ENCODE measurements around the gene TMEM150C. TPM values are rescaled to one million over a fixed set of nuclear protein-coding genes. Genes with fewer than 3 reads are reported as not detected.

Gene TMEM150C
- total RNA-seq, 1 donor from 2014 or later, result 8.5 TPM

GRCh38 chr4:82591592-82591991 is 29.8 kb upstream of the TMEM150C start:
- H3K4me1 Mint-ChIP-seq, result peaks cover 20% of the 10 kb centered on the region
- no peaks in the 10 kb centered on the region for H3K36me3 Mint-ChIP-seq (ENCODE audit: low read depth)
- no peaks in the 10 kb centered on the region for H3K27me3 Mint-ChIP-seq (ENCODE audit: low read depth)
- TF ChIP-seq, protein P1, sequence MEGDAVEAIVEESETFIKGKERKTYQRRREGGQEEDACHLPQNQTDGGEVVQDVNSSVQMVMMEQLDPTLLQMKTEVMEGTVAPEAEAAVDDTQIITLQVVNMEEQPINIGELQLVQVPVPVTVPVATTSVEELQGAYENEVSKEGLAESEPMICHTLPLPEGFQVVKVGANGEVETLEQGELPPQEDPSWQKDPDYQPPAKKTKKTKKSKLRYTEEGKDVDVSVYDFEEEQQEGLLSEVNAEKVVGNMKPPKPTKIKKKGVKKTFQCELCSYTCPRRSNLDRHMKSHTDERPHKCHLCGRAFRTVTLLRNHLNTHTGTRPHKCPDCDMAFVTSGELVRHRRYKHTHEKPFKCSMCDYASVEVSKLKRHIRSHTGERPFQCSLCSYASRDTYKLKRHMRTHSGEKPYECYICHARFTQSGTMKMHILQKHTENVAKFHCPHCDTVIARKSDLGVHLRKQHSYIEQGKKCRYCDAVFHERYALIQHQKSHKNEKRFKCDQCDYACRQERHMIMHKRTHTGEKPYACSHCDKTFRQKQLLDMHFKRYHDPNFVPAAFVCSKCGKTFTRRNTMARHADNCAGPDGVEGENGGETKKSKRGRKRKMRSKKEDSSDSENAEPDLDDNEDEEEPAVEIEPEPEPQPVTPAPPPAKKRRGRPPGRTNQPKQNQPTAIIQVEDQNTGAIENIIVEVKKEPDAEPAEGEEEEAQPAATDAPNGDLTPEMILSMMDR (conservative IDR thresholded peaks at IDR 0.05), result no peak
- H3K9me3 Mint-ChIP-seq, result no peaks in the 10 kb centered on the region
- H3K4me3 Mint-ChIP-seq, result no peak overlapping the region
- no peak overlapping the region for H3K27ac Mint-ChIP-seq (ENCODE audit: unreplicated experiment)
- no peak for DNase-seq (ENCODE audit: low read depth, low spot score)

- no peak for DNase-seq (ENCODE audit: low read depth, low spot score)
These were observed 28.0 kb upstream of the TMEM150C start for GRCh38 chr4:82589756-82590155.

GRCh38 chr4:82588771-82589270 is 27.0 kb upstream of the TMEM150C start:
- H3K4me3 Mint-ChIP-seq, result no peak overlapping the region
- H3K9me3 Mint-ChIP-seq, result no peaks in the 10 kb centered on the region
- TF ChIP-seq, protein P1 (conservative IDR thresholded peaks at IDR 0.05), result no peak
- H3K4me1 Mint-ChIP-seq, result peaks cover 25% of the 10 kb centered on the region
- no peaks in the 10 kb centered on the region for H3K36me3 Mint-ChIP-seq (ENCODE audit: low read depth)
- H3K27ac Mint-ChIP-seq (ENCODE audit: unreplicated experiment), result no peak overlapping the region
- no peaks in the 10 kb centered on the region for H3K27me3 Mint-ChIP-seq (ENCODE audit: low read depth)
- DNase-seq (ENCODE audit: low read depth, low spot score), result no peak

More at GRCh38 chr4:82589756-82590155, 28.0 kb upstream of the TMEM150C start:
- H3K36me3 Mint-ChIP-seq (ENCODE audit: low read depth), result no peaks in the 10 kb centered on the region
- no peak overlapping the region for H3K27ac Mint-ChIP-seq (ENCODE audit: unreplicated experiment)
- H3K27me3 Mint-ChIP-seq (ENCODE audit: low read depth), result no peaks in the 10 kb centered on the region
- H3K9me3 Mint-ChIP-seq, result no peaks in the 10 kb centered on the region
- TF ChIP-seq, protein P1 (conservative IDR thresholded peaks at IDR 0.05), result no peak
- H3K4me3 Mint-ChIP-seq, result no peak overlapping the region
- peaks cover 29% of the 10 kb centered on the region for H3K4me1 Mint-ChIP-seq

GRCh38 chr4:82587826-82588540 is 26.2 kb upstream of the TMEM150C start:
- Mint-ChIP-seq H3K4me1 (peaks cover 19% of the 10 kb centered on the region), H3K4me3 (no peak overlapping the region), H3K9me3 (no peaks in the 10 kb centered on the region), H3K27me3 (ENCODE audit: low read depth) (no peaks in the 10 kb centered on the region), H3K27ac (ENCODE audit: unreplicated experiment) (no peak overlapping the region), H3K36me3 (ENCODE audit: low read depth) (no peaks in the 10 kb centered on the region)
- TF ChIP-seq, protein P1 (conservative IDR thresholded peaks at IDR 0.05), result no peak
- no peak for DNase-seq (ENCODE audit: low read depth, low spot score)

DNA sequence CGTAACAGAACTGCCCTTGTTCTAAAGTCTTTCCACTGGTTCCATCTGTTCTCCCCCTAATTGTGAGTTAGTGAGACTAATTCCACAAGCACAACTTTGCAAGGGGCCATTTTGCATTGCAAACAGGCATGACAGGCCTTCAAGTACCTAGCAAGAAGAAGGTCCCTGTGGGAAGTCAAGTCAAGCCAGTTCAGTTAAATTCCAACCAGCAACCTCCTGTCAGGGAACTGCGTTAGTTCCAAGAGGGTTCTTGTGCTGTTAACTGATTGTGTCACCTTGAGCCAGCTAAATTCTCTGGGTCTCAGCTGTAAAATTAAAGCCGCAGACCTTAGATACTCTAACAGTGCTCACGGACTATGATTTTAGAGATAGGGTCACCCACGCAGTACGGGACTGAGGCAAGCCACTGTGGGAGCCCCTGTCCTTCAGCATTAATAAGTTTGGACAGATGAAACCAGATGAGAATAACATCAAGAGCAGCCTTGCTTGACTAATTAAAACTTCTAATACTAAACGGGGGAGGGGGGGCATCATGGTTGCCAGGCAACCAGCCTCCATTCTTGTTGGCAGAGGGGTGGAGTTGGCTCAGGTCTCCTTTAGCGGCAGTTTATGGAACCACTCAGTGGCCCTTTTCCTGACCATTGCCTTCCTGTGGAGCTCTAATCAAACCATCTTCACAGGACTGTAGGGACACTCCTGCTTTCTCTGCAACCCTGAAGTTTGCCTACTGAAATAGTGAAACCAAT is 24.1 kb upstream of the TMEM150C start:
- DNase-seq (ENCODE audit: low read depth, low spot score), result no peak
- Mint-ChIP-seq H3K9me3 (no peaks in the 10 kb centered on the region), H3K4me1 (peaks cover 19% of the 10 kb centered on the region), H3K36me3 (ENCODE audit: low read depth) (no peaks in the 10 kb centered on the region), H3K4me3 (no peak overlapping the region), H3K27me3 (ENCODE audit: low read depth) (no peaks in the 10 kb centered on the region), H3K27ac (ENCODE audit: unreplicated experiment) (no peak overlapping the region)
- TF ChIP-seq, protein P1 (conservative IDR thresholded peaks at IDR 0.05), result no peak

Data from neural crest cell (in vitro differentiated cells).